Heart left ventricle (tissue), 16 donors: ENCODE data around the gene RELCH. TPM values are rescaled to one million over a fixed set of nuclear protein-coding genes. Genes with fewer than 3 reads are reported as not detected.
"Not testable (repeated sequence)": the region's sequence is repeated elsewhere in the genome, so short reads cannot be mapped to it uniquely, and the experiment has no call there.

ENCODE experiments used
- ATAC-seq, 4 donors: fragments of 200-7000 bp; cut with Tn5 transposase; one replicate each; pipeline ENCODE4 v1.9.1; 2020 to 2022; ENCODE audit warnings: moderate library complexity in 4 of 4, mild to moderate bottlenecking in 3 of 4, moderate number of reproducible peaks in 1 of 4
- DNase-seq, 5 donors: peaks; one replicate each; pipeline ENCODE4 v3.0.0-alpha.2; 2020
- H3K27ac ChIP-seq, 12 donors: fragments of 200-600 bp; sonication (generic) in 4 of 12; one replicate each; pipeline versions ENCODE4 v1.5.0 to v1.8.0; 2016 to 2022; ENCODE audit warnings: mild to moderate bottlenecking in 2 of 12
- H3K27me3 ChIP-seq, 9 donors: fragments of 200-600 bp; sonication (generic) in 2 of 9; one replicate each; pipeline versions ENCODE4 v1.5.1 to v1.8.0; 2016 to 2022; ENCODE audit warnings: mild to moderate bottlenecking in 3 of 9
- H3K36me3 ChIP-seq, 9 donors: fragments of 200-600 bp; sonication (generic) in 2 of 9; one replicate each; pipeline versions ENCODE4 v1.5.0 to v1.8.0; 2018 to 2022; ENCODE audit warnings: mild to moderate bottlenecking in 2 of 9
- H3K4me1 ChIP-seq, 12 donors: fragments of 200-600 bp; sonication (generic) in 4 of 12; one replicate each; pipeline versions ENCODE4 v1.5.0 to v1.8.0; 2016 to 2022; ENCODE audit warnings: mild to moderate bottlenecking in 3 of 12
- H3K4me3 ChIP-seq, 12 donors: fragments of 200-600 bp; sonication (generic) in 4 of 12; one replicate each; pipeline versions ENCODE4 v1.5.0 to v1.8.0; 2017 to 2022; ENCODE audit warnings: mild to moderate bottlenecking in 9 of 12, moderate library complexity in 4 of 12
- H3K9me3 ChIP-seq, 12 donors: fragments of 200-600 bp; sonication (generic) in 4 of 12; one replicate each; pipeline versions ENCODE4 v1.5.0 to v1.8.0; 2016 to 2022; ENCODE audit warnings: mild to moderate bottlenecking in 1 of 12
- CTCF ChIP-seq, 12 donors: fragments of 200-600 bp; sonication (generic) in 4 of 12; IDR thresholded peaks; one replicate each; pipeline versions ENCODE4 v1.5.0 to v1.8.0; 2018 to 2022; ENCODE audit warnings: antibody characterized with exemption in 12 of 12, mild to moderate bottlenecking in 5 of 12
- POLR2A ChIP-seq, 2 donors: fragments of 450-650 bp; IDR thresholded peaks; one replicate each; pipeline ENCODE4 v1.6.1; 2017; ENCODE audit warnings: antibody characterized with exemption in 2 of 2, mild to moderate bottlenecking in 2 of 2, moderate library complexity in 2 of 2
- WGBS, 4 donors: extraction: QIAGEN DNeasy Blood & Tissue Kit in 2 of 4; methylation state at CpG; one replicate each; pipeline versions ENCODE4 v1.1.5 to v1.1.7; 2013 to 2018; 5-methylcytosine and 5-hydroxymethylcytosine counted together
- intact Hi-C, 10 donors: fragments of 100-400 bp; cut with DNase I; formaldehyde crosslinking; loops; one replicate each; pipeline versions ENCODE4 v1.11.1 to v1.14.2; 2022
- polyA plus RNA-seq, 2 donors: library from polyadenylated mRNA; stranded (reverse); fragments of 200-250 nt; gene quantifications; one replicate each; pipeline ENCODE4 v1.2.3, GENCODE V29; 2013
- total RNA-seq, 9 donors: library from RNA; depleted of rRNA in 2 of 9; stranded (reverse); fragments of >200 nt in 2 of 9; fragmentation: NEBNext Ultra II Directional in 3 of 9; extraction: Animal tissue kit (Norgen Biotek cat#: 25700) in 3 of 9; gene quantifications; one replicate each; pipeline versions ENCODE4 v1.1.0 to v1.2.4, GENCODE V29; 2016 to 2023
- donor health status: ischemic (EF 13 %, LVEDD 7.1; RV severe dilation, severe dysfunction).
- donor health status: healthy with polysubstance abuse.
- donor health status: DM: no; HTN: yes; CAD: no.
- donor health status: DM: no; HTN: no; CAD: no.
- donor health status: ischemic (EF 25% LVEDD 6.9; RV normal size, moderate dysfunction).
- donor health status: ischemic (EF 25% LVEDD 5.7; RV mildly dilated, moderate dysfunction).
- donor health status: healthy.
- donor health status: DM: yes; HTN: yes; CAD: no.
- donor health status: ischemic (EF 35%, LVEDD 5.7; RV mildly dilated, moderate dysfunction).
- donor health status: nonischemic (EF 11% LVEDD 7.7; RV severe dilation, severe dysfunction).
- donor health status: DM: yes; HTN: yes; CAD: no.
- donor health status: PGD.
- donor health status: ischemic (EF 29% LVEDD 5.4; RV normal size, mild dysfunction).
- donor health status: nonischemic (EF 23%, LVEDD 6.1; RV moderate dilation, normal function).

The RELCH gene
- total and polyA plus RNA-seq, 11 donors: 7.4 to 24.8 (median 14.3) TPM

- peaks cover 0 to 12% (median 8%) of the 10 kb centered on the region in 9 donors for H3K36me3 ChIP-seq
- no peak overlapping the region for H3K4me3 ChIP-seq
- no peaks in the 10 kb centered on the region for H3K27me3 ChIP-seq
- TF ChIP-seq CTCF (IDR thresholded peaks at IDR 0.05) (no peak), POLR2A (IDR thresholded peaks at IDR 0.05) (no peak)
- ATAC-seq (no peak), DNase-seq (no peak)
- intact Hi-C loops: no loop called here
- no peaks in the 10 kb centered on the region for H3K4me1 ChIP-seq
- WGBS, 4 donors: 68 to 79% (median 71%) methylated on average over 5 of the region's 5 CpGs
- no peak overlapping the region for H3K27ac ChIP-seq
- H3K9me3 ChIP-seq: peaks cover 0 to 4% (median 0%) of the 10 kb centered on the region in 12 donors
These were observed 22.1 kb upstream of the RELCH start for GRCh38 chr18:62164855-62165487.

- Histone ChIP-seq H3K27me3 (no peaks in the 10 kb centered on the region), H3K4me3 (no peak overlapping the region), H3K27ac (no peak overlapping the region), H3K9me3 (peaks cover 0 to 4% (median 0%) of the 10 kb centered on the region in 12 donors), H3K36me3 (peaks cover 0 to 8% (median 5%) of the 10 kb centered on the region in 9 donors), H3K4me1 (peaks cover 0 to 3% (median 0%) of the 10 kb centered on the region in 12 donors)
- TF ChIP-seq POLR2A (IDR thresholded peaks at IDR 0.05) (no peak), CTCF (IDR thresholded peaks at IDR 0.05) (no peak)
- DNase-seq (no peak), ATAC-seq (no peak)
- intact Hi-C loops: no loop called here
- 93 to 98% (median 96%) methylated on average over 3 of the region's 3 CpGs for WGBS, 4 donors
These were observed 21.5 kb upstream of the RELCH start for GRCh38 chr18:62165583-62165982.

GRCh38 chr18:62166524-62166923 lies 20.5 kb upstream of the RELCH start:
- H3K4me1 ChIP-seq, H3K9me3 ChIP-seq, intact Hi-C loops, H3K4me3 ChIP-seq, H3K27ac ChIP-seq, ATAC-seq, DNase-seq, H3K36me3 ChIP-seq, H3K27me3 ChIP-seq: not testable (repeated sequence)
- WGBS, 4 donors: 84 to 97% (median 94%) methylated on average over 1 of the region's 1 CpG

- ATAC-seq: no peak
- TF ChIP-seq POLR2A (IDR thresholded peaks at IDR 0.05) (no peak), CTCF (IDR thresholded peaks at IDR 0.05) (no peak)
- 39 to 81% (median 65%) methylated on average over 1 of the region's 1 CpG for WGBS, 4 donors
These were observed 16.2 kb upstream of the RELCH start for GRCh38 chr18:62170857-62171256.

GRCh38 chr18:62172298-62172697 lies 14.8 kb upstream of the RELCH start:
- TF ChIP-seq POLR2A (IDR thresholded peaks at IDR 0.05) (no peak), CTCF (IDR thresholded peaks at IDR 0.05) (no peak)
- H3K9me3 ChIP-seq: no peaks in the 10 kb centered on the region
- DNase-seq (no peak), ATAC-seq (no peak)
- no peaks in the 10 kb centered on the region for H3K36me3 ChIP-seq
- intact Hi-C loops: no loop called here
- no peak overlapping the region for H3K27ac ChIP-seq
- peaks cover 0 to 6% (median 0%) of the 10 kb centered on the region in 12 donors for H3K4me1 ChIP-seq
- no peak overlapping the region for H3K4me3 ChIP-seq
- no peaks in the 10 kb centered on the region for H3K27me3 ChIP-seq

More at GRCh38 chr18:62170857-62171256, 16.2 kb upstream of the RELCH start:
- intact Hi-C loops: no loop called here
- Histone ChIP-seq H3K27ac (no peak overlapping the region), H3K9me3 (peaks cover 0 to 4% (median 0%) of the 10 kb centered on the region in 12 donors), H3K4me1 (peaks cover 0 to 6% (median 0%) of the 10 kb centered on the region in 12 donors), H3K4me3 (no peak overlapping the region), H3K36me3 (no peaks in the 10 kb centered on the region), H3K27me3 (no peaks in the 10 kb centered on the region)
- no peak for DNase-seq
